HEK293T (cell line): ENCODE data around the gene CKB.

Experiments
- BHLHE40 ChIP-seq: fragments of 450-650 bp; IDR thresholded peaks from 2 replicates; pipeline ENCODE4 v1.6.1; 2016; ENCODE audit warnings: mild to moderate bottlenecking, moderate library complexity, borderline replicate concordance
- FOXM1 ChIP-seq: fragments of 450-650 bp; IDR thresholded peaks from 2 replicates; pipeline ENCODE4 v1.6.1; 2017; ENCODE audit warnings: mild to moderate bottlenecking, borderline replicate concordance
- HDGF ChIP-seq: fragments of 450-650 bp; IDR thresholded peaks from 2 replicates; pipeline ENCODE4 v1.6.1; 2017; ENCODE audit warnings: antibody characterized with exemption, borderline replicate concordance
- L3MBTL2 ChIP-seq: fragments of 450-650 bp; conservative IDR thresholded peaks from 2 replicates; pipeline ENCODE4 v1.6.1; 2016; ENCODE audit warnings: mild to moderate bottlenecking
- NFRKB ChIP-seq: fragments of 450-650 bp; IDR thresholded peaks from 2 replicates; pipeline ENCODE4 v1.6.1; 2016; ENCODE audit warnings: mild to moderate bottlenecking, moderate library complexity
- SP1 ChIP-seq: fragments of 450-650 bp; IDR thresholded peaks from 2 replicates; pipeline ENCODE4 v1.6.1; 2017
- SUZ12 ChIP-seq: fragments of 450-650 bp; IDR thresholded peaks from 2 replicates; pipeline ENCODE4 v1.6.1; 2016; ENCODE audit warnings: mild to moderate bottlenecking
- TARDBP ChIP-seq: fragments of 450-650 bp; IDR thresholded peaks from 2 replicates; pipeline ENCODE4 v1.6.1; 2016
- ZNF384 ChIP-seq: fragments of 450-650 bp; IDR thresholded peaks from 2 replicates; pipeline ENCODE4 v1.6.1; 2016
- TF ChIP-seq, protein P1 (sequence below): fragments of 450-650 bp; IDR thresholded peaks from 2 replicates; pipeline ENCODE4 v1.6.1; 2016

DNA sequence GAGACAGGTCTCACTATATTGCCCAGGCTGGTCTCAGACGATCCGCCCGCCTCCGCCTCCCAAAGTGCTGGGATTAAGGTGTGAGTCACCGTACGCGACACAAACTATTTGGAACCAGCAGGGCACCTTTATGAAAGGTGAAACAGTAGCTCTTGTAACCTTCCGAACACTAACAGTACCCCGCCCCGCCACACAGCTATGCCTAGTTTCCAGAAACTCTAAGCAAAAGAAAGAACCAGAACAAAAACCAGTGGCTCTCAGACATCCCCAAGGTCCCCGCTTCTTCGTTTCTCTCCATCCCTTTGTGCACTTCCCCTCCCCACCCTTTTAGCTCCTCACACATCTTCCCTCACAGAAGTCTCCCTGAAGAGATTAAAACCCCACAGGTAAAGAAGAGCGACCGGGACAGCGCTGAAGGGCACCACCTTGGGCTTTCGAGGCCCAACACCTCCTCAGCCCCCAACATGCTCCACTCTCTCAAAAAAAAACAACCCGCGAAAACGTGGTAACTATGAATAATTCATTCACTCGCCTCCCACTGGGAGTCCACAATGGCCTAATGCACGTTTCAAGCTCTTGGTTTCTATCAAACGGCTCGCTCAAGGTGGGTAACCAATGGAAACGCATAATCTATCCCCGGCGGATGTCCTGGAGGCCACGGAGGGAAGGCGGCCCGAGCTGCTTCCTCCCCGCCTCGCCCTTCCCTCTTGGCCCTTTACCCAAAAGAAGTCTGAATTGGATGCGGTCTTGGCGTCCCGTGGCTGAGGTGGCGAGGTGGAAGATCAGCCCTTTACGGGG is 39.0 kb upstream of the CKB start:
- TF ChIP-seq BHLHE40 (no peak), HDGF (no peak), FOXM1 (no peak), TARDBP (no peak), SP1 (no peak), SUZ12 (no peak), NFRKB (no peak), ZNF384 (no peak), L3MBTL2 (no peak)
- TF ChIP-seq, protein P1, sequence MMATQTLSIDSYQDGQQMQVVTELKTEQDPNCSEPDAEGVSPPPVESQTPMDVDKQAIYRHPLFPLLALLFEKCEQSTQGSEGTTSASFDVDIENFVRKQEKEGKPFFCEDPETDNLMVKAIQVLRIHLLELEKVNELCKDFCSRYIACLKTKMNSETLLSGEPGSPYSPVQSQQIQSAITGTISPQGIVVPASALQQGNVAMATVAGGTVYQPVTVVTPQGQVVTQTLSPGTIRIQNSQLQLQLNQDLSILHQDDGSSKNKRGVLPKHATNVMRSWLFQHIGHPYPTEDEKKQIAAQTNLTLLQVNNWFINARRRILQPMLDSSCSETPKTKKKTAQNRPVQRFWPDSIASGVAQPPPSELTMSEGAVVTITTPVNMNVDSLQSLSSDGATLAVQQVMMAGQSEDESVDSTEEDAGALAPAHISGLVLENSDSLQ, result no peak
